Pulmonary artery endothelial cell (primary cell): ENCODE results near the gene RERE. TPM values are rescaled to one million over a fixed set of nuclear protein-coding genes. Genes with fewer than 3 reads are reported as not detected.

Source experiments
- DNase-seq: peaks from one replicate; pipeline ENCODE4 v3.0.0-alpha.2; 2011; ENCODE audit warnings: low read depth, low spot score
- total RNA-seq: library from RNA; depleted of rRNA; stranded (reverse); fragments of >200 nt; gene quantifications from 2 replicates; pipeline ENCODE4 v1.2.3, GENCODE V29; 2014

RERE gene
- total RNA-seq, 1 donor from 2014 or later = 60.7 TPM

- DNase-seq = no peak
Measured at GRCh38 chr1:8580566-8580965, 236.9 kb downstream of the RERE start.

- no peak for DNase-seq
Measured at GRCh38 chr1:8578936-8579335, 238.5 kb downstream of the RERE start.

- no peak for DNase-seq
Measured at GRCh38 chr1:8578132-8578877, 239.1 kb downstream of the RERE start.

- DNase-seq = no peak
Measured at GRCh38 chr1:8574985-8575384, 242.5 kb downstream of the RERE start.

- DNase-seq = no peak
Measured at GRCh38 chr1:8572106-8572505, 245.3 kb downstream of the RERE start.

GRCh38 chr1:8571200-8571984 is 246.0 kb downstream of the RERE start:
- DNase-seq = peak; percentile 56

DNA sequence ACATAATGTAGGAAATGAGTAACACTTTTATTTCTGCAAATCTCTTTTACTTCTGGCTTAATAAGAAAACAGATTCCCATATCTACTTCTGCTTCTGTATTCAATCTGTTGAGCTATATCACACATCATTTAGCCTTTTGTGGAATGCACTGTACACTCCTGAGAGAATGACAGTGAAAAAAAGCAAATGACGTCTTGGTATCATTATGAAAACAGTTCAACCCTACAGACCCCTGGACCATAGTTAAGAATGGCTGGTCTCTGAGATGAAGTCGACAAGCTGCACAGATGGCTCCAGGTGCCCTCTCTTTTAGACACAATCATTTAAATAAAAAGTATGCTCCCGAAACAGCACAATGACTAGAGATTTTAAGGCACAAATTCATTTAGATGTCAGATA is 247.0 kb downstream of the RERE start:
- DNase-seq = no peak

GRCh38 chr1:8569242-8569641 is 248.2 kb downstream of the RERE start:
- no peak for DNase-seq

DNA sequence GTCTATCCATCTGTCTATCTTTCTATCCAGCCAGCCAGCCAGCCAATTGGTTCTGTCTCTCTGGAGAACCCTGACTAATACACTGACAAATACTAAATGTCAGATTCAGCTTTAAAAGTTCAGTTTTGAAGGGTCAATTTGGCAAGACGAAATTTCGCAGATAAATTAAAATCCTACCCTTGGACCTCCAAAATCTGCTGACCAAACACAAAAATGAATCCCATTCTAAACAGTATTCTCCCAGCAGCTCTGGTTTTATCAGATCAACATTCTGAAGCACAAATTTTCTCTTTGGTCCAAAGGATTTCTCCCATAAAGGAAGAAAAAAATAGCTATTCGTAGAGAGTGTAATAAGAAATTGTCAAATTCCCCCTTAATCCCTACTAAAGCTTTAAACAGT is 248.6 kb downstream of the RERE start:
- no peak for DNase-seq

GRCh38 chr1:8567146-8567545 is 250.3 kb downstream of the RERE start:
- no peak for DNase-seq

GRCh38 chr1:8565802-8566201 is 251.6 kb downstream of the RERE start:
- DNase-seq = no peak

DNA sequence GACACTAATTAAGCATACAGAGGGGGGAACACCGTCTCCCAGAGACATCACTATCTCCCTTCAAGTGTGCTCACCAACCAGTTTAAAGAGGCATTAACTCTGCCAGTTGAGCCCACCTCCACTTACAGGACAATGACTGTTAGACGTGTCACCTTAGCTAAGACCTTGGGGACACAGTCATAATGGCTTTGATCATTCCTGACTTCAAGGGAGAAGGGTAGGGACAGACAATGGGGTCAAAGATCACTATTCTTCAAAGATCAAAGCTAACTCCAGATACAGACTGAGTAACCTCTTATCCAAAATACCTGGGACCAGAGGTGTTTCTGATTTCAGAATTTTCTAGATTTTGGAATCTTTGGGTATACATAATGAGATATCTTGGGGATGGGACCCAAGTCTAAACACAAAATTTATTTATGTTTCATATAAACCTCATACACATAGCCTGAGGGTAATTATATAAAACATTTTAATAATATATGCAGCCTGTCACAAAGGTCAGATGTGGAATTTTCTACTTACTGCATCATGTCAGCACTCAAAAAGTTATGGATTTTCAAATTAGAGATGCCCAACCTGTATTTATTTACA is 253.4 kb downstream of the RERE start:
- DNase-seq = no peak

DNA sequence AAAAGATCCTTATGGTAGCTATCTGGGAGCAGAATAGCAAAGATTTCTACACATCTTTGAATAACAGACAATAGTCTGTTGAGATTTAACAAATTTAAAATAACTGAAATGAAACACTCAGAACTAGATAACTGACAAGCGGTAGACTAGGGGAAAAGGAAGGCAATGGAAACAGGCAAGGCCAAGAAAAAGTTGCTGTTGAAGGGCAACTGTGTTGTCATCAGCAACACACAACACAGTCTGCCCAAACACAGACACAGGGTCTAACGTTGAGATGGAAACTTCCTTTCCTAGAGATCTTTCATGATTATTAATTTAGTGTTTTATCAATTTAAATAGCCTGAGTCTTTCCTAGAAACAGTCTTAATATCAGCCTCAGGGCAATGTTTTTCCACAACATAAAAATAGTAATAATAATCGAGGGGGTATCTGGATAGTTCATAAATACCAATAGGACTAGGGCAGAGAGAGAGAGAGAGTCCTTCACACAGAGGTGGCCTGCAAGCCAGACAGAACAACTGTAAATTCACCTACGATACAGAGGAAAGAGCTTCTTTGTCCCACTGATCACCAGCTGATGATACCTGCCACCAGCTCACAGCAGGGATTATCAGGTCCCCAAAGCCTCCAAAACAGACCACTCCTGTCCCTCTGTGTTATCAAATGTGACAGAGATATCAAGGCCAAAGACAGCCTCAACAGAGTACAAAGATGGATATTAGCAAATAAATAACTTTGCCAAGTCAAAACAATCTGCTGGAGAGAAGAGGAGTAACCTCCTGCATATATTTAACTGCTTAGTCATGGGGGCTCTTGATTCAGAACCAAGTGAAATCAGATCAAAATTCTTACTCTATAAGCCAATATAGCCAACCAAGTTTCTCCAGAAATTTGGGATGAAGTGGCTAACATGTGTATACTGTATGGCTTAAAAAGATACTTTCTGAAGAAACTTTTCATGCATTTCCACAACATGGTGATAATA is 254.3 kb downstream of the RERE start:
- DNase-seq = no peak

- DNase-seq = no peak
Measured at GRCh38 chr1:8562222-8562621, 255.2 kb downstream of the RERE start.

DNA sequence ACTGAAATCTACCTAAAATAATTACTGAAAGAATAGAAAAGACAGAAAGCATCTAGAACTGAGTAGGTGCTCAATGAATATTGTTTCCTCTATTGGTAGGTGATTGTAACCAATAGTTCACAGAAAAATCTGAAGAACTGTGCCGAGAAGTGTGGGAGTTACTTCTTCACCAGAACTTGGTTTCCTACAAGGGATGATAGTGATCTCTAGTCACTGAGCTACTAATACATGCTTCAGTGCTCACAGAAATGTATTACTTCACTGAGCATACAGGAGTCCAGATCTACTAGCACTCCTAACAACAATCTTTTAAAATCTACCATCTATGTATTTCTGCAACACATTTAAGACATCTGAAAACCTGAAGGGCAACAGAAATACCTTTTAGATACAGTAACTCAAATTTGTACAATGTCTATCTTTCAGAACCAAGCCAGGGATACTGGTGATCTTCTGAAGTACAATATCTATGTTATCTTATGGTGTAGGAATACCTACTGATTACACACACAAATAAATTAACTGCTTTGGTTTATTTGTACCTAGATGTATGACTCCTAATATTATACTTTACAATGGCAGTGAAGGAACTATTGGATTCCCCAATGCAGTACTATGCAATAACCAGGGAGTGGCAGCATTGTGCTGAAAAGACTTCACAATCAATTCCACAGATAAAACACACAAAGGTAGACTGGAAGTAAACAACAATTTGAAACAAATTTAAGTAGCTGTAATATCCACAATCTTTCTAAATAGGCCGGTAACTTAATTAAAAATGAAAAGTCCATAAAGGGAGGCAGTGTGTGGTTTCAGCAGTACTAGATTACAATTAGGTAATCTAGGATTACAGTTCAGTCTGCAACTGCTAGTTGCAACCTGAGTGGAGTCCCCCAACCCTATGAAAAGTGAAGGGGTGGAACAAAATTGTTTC is 256.6 kb downstream of the RERE start:
- DNase-seq = peak; percentile 20

DNA sequence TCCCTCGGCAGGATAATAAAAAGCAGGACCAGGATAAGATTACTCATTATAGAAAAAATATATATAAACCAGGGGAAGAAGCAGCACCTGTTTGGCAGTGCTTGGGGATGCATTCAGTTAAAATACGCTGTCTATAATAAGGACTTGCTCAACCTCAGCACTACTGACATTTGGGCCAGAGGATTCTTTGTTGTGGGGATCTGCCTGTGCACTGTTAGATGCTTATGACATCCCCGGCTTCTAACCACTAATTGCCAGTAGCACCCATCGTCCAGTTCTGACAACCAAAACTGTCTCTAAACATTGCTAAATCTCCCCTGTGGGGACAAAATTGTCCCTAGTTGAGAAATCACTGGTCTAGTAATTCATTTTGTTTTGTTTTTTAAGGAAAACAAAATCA is 257.4 kb downstream of the RERE start:
- DNase-seq = no peak

DNA sequence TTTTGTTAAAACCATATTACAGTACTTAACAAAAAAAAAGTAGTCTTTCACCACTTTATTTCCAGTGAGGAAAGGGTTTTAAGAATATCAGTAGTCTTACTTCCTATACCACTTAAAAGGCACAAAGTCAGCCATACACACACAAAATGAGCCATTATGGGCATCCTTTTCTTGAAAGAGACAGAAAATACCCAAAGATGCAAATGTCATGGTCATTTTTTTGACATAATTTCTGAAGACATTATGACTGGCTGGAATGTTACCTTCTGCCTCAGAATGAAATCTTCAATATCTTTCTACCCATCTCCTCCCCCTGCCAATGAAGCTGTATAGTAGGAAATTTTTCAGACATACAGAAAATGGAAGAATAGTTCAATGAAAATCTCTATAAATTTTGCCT is 261.9 kb downstream of the RERE start:
- no peak for DNase-seq

- peak; percentile 13 for DNase-seq
Measured at GRCh38 chr1:8554956-8555534, 262.4 kb downstream of the RERE start.

GRCh38 chr1:8552820-8553397 is 264.5 kb downstream of the RERE start:
- no peak for DNase-seq
